Peyer's patch (tissue), 4 donors: ENCODE results near the gene SREBF2.

Experiments used
- POLR2A ChIP-seq, 2 donors: fragments of 450-650 bp; IDR thresholded peaks; one replicate each; pipeline ENCODE4 v1.5.1; 2017; ENCODE audit warnings: antibody characterized with exemption in 2 of 2, mild to moderate bottlenecking in 2 of 2, moderate library complexity in 2 of 2
- TF ChIP-seq, protein P1 (sequence below), 6 experiments: fragments of 450-650 bp in 4 of 6; fragments of 200-600 bp in 2 of 6; sonication (generic) in 1 of 6; IDR thresholded peaks; one replicate each; pipeline ENCODE4 v1.5.1; 2017 to 2019; ENCODE audit warnings: antibody characterized with exemption in 6 of 6, mild to moderate bottlenecking in 3 of 6, moderate library complexity in 1 of 6

DNA sequence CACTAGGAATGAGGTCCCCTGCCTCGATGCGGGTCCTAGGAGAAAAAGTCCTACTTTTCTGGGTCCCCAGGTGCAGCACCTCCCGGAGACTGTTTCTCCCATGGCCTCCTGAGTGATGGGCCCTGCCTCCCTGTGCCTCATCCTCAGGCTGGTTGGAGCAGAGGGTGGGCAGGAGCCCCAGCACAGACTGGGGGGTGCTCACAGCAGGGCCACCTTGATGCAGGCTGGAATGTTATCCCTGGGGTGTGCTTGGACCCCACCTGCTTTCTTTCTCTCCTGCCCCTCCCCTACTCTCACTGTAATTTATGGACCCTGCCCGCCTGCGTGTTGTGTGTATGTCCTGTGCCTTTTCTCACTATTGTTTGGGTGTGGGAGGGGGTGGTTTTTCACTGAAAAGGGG is 73.9 kb downstream of the SREBF2 start:
- TF ChIP-seq, protein P1, sequence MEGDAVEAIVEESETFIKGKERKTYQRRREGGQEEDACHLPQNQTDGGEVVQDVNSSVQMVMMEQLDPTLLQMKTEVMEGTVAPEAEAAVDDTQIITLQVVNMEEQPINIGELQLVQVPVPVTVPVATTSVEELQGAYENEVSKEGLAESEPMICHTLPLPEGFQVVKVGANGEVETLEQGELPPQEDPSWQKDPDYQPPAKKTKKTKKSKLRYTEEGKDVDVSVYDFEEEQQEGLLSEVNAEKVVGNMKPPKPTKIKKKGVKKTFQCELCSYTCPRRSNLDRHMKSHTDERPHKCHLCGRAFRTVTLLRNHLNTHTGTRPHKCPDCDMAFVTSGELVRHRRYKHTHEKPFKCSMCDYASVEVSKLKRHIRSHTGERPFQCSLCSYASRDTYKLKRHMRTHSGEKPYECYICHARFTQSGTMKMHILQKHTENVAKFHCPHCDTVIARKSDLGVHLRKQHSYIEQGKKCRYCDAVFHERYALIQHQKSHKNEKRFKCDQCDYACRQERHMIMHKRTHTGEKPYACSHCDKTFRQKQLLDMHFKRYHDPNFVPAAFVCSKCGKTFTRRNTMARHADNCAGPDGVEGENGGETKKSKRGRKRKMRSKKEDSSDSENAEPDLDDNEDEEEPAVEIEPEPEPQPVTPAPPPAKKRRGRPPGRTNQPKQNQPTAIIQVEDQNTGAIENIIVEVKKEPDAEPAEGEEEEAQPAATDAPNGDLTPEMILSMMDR (IDR thresholded peaks at IDR 0.05), result no peak
- no peak for TF ChIP-seq POLR2A (IDR thresholded peaks at IDR 0.05)
